T47D (cell line): ENCODE results near the gene DNMT1.

Source experiments
- DNase-seq, 2 experiments: peaks; one replicate each; pipeline versions ENCODE4 v3.0.0 to v3.0.0-alpha.2; 2011 to 2012; ENCODE audit warnings: low read depth in 1 of 2, low spot score in 1 of 2
- JUND ChIP-seq: IDR thresholded peaks from 2 replicates; pipeline ENCODE4 v1.6.1; 2012; ENCODE audit warnings: low read depth
- in situ Hi-C: cut with HindIII; loops from 2 replicates; pipeline ENCODE4 v1.10.0; 2016; ENCODE audit warnings: low sequenced_read_pairs, low pct_unique_long_range_greater_than_20kb

DNMT1 gene

GRCh38 chr19:10110076-10110971, 84.4 kb downstream of the DNMT1 start:
- DNase-seq, result no peak
- TF ChIP-seq JUND, result no peak
- in situ Hi-C loops, result no loop called here

- in situ Hi-C loops, result no loop called here
- TF ChIP-seq JUND, result no peak
- no peak for DNase-seq
These were observed 85.2 kb downstream of the DNMT1 start for GRCh38 chr19:10109528-10109927.

GRCh38 chr19:10107817-10108367, 86.9 kb downstream of the DNMT1 start:
- in situ Hi-C loops, result no loop called here
- no peak for TF ChIP-seq JUND
- no peak for DNase-seq

- no peak for TF ChIP-seq JUND
- no peak for DNase-seq
- in situ Hi-C loops, result no loop called here
These were observed 87.5 kb downstream of the DNMT1 start for GRCh38 chr19:10107254-10107653.

GRCh38 chr19:10106100-10106936, 88.4 kb downstream of the DNMT1 start, which contains the start of gene PPAN:
PPAN (plus strand) TSS chr19:10106362; CDS start chr19:10106395, 33 bp downstream.
- peak; percentile 97 for DNase-seq
- no peak for TF ChIP-seq JUND
- in situ Hi-C loops, result no loop called here

- in situ Hi-C loops, result no loop called here
- TF ChIP-seq JUND, result no peak
- DNase-seq, result no peak
These were observed 89.1 kb downstream of the DNMT1 start for GRCh38 chr19:10105509-10106099.

- in situ Hi-C loops, result no loop called here
- no peak for DNase-seq
- no peak for TF ChIP-seq JUND
These were observed 89.9 kb downstream of the DNMT1 start for GRCh38 chr19:10104665-10105508.

GRCh38 chr19:10104130-10104513, 90.6 kb downstream of the DNMT1 start:
- DNase-seq, result no peak
- in situ Hi-C loops, result no loop called here
- TF ChIP-seq JUND, result no peak

- DNase-seq, result no peak
These were observed 91.9 kb downstream of the DNMT1 start for GRCh38 chr19:10102787-10103236.

GRCh38 chr19:10100163-10100785, 94.5 kb downstream of the DNMT1 start:
- DNase-seq, result no peak
- no peak for TF ChIP-seq JUND
- in situ Hi-C loops, result no loop called here

More at GRCh38 chr19:10102787-10103236, 91.9 kb downstream of the DNMT1 start:
- no peak for TF ChIP-seq JUND
- in situ Hi-C loops, result no loop called here

GRCh38 chr19:10096615-10096963, 98.2 kb downstream of the DNMT1 start:
- in situ Hi-C loops, result no loop called here

More at GRCh38 chr19:10096615-10096963, 98.2 kb downstream of the DNMT1 start:
- TF ChIP-seq JUND, result no peak
- DNase-seq, result no peak
